KOPT-K1 (cell line): ENCODE data around the gene FHAD1.

ENCODE experiments used
- H3K27ac ChIP-seq: fragments of 200-600 bp; sonication (generic); 2 replicates; pipeline ENCODE4 v1.5.1; 2016; ENCODE audit warnings: antibody characterized with exemption, mild to moderate bottlenecking, low read depth, low read length; ENCODE audit not compliant: poor library complexity, severe bottlenecking
- H3K36me3 ChIP-seq: fragments of 200-600 bp; sonication (generic); 2 replicates; pipeline ENCODE4 v1.5.1; 2017; ENCODE audit warnings: antibody characterized with exemption, mild to moderate bottlenecking, low read length, moderate library complexity; ENCODE audit not compliant: insufficient read depth
- H3K9me3 ChIP-seq: fragments of 200-600 bp; sonication (generic); 2 replicates; pipeline ENCODE4 v1.5.1; 2017; ENCODE audit warnings: antibody characterized with exemption, low read length, mild to moderate bottlenecking; ENCODE audit not compliant: insufficient read depth, poor library complexity, severe bottlenecking

The FHAD1 gene

GRCh38 chr1:15273274-15273673, 26.3 kb downstream of the FHAD1 start:
- Histone ChIP-seq H3K27ac (no peak overlapping the region), H3K36me3 (no peaks in the 10 kb centered on the region), H3K9me3 (no peaks in the 10 kb centered on the region)

GRCh38 chr1:15275921-15276683, 29.1 kb downstream of the FHAD1 start:
- no peaks in the 10 kb centered on the region for H3K36me3 ChIP-seq
- H3K9me3 ChIP-seq = no peaks in the 10 kb centered on the region
- no peak overlapping the region for H3K27ac ChIP-seq

DNA sequence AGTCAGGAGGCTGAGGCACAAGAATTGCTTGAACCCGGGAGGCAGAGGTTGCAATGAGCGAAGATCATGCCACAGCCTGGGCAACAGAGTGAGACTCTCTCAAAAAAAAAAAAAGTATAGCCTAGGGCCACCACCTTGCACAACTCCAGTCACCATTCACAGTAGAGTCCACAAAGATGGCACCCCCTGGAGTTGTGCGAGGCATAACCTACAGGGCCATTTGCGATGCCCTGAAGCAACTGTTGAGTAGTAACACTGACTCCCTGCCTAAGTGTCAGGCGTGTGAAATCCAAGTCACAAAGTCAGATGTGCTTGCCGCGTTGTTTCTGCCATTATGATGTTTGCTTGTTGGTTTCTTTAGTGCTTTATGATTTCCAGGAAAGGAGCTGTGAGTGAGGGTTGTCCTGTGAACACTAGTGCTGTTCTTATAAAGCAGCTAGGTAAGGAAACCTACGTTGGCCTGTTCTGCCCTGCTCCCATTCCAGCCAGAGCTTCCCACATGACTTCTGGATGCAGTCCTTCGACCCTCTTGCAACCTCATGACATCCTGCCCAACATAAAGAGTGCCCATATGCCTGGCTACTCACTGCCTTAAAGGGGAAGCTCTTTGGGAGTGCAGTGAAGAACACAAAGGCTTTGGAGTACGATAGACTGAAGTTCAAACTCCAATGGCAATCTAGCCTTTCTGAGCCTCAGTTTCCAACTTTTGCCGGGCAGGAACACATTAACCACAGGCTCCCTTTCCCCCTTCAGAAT, 29.8 kb downstream of the FHAD1 start:
- Histone ChIP-seq H3K36me3 (no peaks in the 10 kb centered on the region), H3K27ac (no peak overlapping the region), H3K9me3 (no peaks in the 10 kb centered on the region)

DNA sequence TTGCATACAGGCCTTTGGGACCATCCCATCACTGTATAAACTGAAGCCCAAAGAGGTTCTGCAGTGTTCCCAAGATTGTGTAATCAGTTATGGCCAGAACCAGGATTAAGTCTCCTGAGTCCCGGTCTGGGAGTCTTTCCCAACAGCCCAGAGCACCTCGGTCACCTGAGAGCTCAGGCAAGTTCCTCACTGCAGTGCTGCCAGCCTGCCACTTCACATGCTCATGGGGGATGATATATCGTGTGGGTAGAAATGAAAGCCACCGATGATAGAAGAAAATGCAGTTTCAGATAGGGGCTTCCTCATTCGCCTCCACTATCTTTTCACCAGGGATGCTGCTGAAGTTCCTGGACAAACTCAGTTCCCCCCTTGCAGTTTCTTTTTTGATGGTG, 30.4 kb downstream of the FHAD1 start:
- Histone ChIP-seq H3K9me3 (no peaks in the 10 kb centered on the region), H3K27ac (no peak overlapping the region), H3K36me3 (no peaks in the 10 kb centered on the region)

- H3K9me3 ChIP-seq = no peaks in the 10 kb centered on the region
Measured at GRCh38 chr1:15277933-15278332, 30.9 kb downstream of the FHAD1 start.

DNA sequence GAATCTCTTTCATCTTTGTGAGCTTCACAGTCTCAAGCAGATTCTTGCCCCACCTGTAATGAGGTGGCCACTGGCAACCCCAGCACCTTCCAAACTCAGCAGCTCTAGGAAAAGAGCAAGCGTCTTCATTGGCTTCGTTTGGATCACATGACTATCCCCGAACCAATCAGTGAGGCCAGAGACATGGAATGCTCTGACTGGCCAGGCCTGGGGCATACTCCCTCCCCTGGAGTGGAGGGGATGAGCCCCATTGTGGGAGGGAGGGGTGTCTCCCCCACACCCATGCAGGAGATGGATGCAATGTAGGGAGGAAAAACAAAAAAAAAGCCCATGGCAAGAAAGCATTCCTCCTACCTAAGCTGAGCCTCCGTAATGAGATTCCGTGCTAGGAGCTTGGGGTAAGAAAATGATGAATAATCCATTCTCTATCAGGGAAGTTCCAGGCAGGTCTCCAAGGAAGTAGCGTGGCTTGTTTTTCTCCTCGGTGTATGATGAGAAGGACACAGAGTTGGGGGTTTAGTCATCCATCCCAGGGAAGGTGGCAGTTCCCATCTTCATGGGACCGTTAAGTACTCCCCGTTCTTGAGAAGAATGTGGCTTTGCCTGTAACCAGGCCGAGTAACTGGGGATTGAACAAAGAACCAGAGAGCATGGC, 32.7 kb downstream of the FHAD1 start:
- H3K27ac ChIP-seq = no peak overlapping the region
- no peaks in the 10 kb centered on the region for H3K36me3 ChIP-seq

More at GRCh38 chr1:15277933-15278332, 30.9 kb downstream of the FHAD1 start:
- Histone ChIP-seq H3K27ac (no peak overlapping the region), H3K36me3 (no peaks in the 10 kb centered on the region)

DNA sequence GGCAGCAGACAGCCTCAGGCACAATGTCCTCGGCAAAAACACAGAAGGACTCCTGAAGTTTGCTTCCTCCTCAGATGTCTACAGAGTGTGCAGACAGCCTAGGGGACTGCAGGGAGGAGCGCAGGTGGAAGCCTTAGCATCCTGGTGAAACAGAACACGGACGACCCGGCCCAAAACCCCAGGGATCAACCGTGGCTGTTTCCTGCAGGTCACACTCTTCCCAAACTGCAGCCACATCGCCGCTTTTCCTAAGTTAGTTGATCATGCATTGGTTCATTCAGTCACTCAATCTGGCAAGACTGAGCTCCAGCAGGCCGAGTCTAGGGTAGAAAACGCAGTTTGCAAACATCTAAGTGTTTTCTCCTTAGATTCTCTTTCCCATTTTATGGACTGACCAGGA, 33.4 kb downstream of the FHAD1 start:
- no peak overlapping the region for H3K27ac ChIP-seq
- H3K9me3 ChIP-seq = no peaks in the 10 kb centered on the region
- no peaks in the 10 kb centered on the region for H3K36me3 ChIP-seq

More for the DNA sequence above, 32.7 kb downstream of the FHAD1 start:
- no peaks in the 10 kb centered on the region for H3K9me3 ChIP-seq

GRCh38 chr1:15282038-15282437, 35.0 kb downstream of the FHAD1 start:
- no peak overlapping the region for H3K27ac ChIP-seq
- H3K36me3 ChIP-seq = no peaks in the 10 kb centered on the region
- H3K9me3 ChIP-seq = no peaks in the 10 kb centered on the region

DNA sequence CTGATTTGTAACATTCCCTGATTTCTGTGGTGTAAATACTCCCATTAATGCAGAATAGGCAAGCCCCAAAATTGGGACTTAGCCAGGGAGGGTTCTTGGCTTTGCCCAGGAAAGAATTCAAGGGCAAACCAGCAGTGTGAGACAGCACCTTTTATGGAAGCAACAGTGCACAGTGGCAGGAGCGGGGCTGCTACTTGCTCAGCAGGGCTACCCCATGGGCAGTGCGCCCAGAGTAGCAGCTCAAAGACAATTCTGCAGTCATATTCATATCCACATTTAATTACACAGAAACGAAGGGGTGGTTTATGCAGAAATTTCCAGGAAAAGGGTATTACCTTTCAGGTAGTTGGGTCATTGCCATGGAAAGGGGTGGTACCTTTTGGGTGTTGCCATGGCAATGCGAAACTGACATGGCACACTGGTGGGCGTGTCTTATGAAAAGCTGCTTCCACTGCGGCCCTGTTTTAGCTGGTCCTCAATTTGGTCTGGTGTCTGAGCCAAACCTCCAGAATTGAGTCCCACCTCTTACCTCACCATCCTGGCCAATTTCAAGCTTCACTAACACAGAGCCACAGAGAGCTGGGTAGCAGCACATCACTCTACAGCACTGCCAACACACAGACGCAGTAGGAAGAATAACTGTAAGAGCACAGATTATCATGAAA, 35.9 kb downstream of the FHAD1 start:
- no peaks in the 10 kb centered on the region for H3K36me3 ChIP-seq
- H3K27ac ChIP-seq = no peak overlapping the region
- no peaks in the 10 kb centered on the region for H3K9me3 ChIP-seq

DNA sequence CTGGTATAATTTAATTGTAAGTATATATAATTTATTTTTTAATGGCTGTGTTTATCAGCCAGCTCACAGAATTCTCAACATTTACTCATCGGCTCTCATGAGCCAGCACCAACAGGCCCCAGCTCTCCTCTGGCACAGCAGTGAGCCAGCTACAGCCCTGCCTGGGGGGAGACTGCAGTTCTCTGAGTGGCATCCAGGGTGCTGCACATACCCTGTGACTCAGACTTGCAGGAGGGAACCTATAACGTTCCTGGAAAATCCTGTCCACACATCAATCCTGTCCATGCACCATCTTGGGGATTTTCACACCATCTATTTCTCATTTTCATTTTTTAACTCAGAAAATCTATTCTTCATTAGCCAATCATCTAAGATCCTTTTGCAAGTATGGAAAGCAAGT, 36.5 kb downstream of the FHAD1 start:
- Histone ChIP-seq H3K9me3 (no peaks in the 10 kb centered on the region), H3K27ac (no peak overlapping the region), H3K36me3 (no peaks in the 10 kb centered on the region)

DNA sequence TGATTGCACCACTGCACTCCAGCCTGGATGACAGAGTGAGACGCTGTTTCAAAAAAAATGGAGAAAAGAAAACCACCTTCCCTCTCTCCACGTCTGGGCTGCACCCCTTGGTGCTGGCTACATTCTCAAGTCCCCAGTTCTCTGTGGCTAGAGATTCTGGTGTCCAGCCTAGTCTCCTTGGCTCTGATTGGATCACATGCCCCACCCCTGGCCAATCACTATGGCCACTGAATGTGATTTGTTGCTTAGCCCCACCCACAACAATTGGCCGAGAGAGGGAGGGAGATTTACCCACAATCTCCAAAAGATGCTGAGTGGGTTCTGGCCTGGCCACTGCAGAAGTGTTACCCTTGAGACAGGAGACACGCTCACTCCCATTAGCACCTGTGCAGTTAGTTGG, 39.4 kb downstream of the FHAD1 start:
- no peaks in the 10 kb centered on the region for H3K36me3 ChIP-seq
- no peaks in the 10 kb centered on the region for H3K9me3 ChIP-seq
- no peak overlapping the region for H3K27ac ChIP-seq

GRCh38 chr1:15287035-15287979, 40.3 kb downstream of the FHAD1 start:
- H3K9me3 ChIP-seq = no peaks in the 10 kb centered on the region
- H3K36me3 ChIP-seq = no peaks in the 10 kb centered on the region
- no peak overlapping the region for H3K27ac ChIP-seq

DNA sequence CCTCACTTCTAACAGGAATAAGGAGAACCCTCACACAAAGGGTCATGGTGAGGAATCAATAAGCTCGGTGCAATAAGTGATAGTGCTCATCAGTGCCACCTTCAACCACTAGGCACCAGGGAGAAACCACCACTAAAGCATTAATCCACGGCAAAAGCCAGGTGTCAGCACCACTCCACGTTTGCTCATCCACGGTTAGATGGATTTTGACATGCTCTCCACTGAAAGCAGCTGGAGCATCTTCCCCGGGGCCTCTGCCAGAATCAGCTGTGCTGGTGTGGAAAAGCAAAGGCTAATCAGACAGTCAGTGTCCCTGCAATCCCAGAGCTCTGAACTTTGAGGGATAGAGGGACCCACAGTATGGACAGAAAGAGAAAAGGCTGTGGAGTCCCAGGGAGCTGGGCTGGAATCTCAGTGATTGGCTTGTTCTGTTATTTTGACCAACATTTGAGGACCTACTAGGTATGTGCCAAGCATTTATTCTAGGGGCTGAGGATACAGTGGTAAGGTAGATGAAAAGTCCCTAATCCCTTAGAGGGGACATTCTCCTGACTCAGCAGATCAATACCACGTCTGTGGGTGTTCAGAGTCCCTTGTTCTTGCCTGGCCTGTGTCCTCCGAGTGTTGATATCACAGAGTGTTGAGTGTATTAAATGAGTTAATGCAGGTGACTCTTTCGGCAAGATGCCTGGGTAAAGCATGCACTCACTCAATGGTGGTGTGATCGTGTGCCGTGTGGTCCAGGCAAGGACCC, 41.3 kb downstream of the FHAD1 start:
- Histone ChIP-seq H3K36me3 (no peaks in the 10 kb centered on the region), H3K9me3 (no peaks in the 10 kb centered on the region), H3K27ac (no peak overlapping the region)

GRCh38 chr1:15289251-15289651, 42.2 kb downstream of the FHAD1 start:
- Histone ChIP-seq H3K27ac (no peak overlapping the region), H3K36me3 (no peaks in the 10 kb centered on the region)

More at GRCh38 chr1:15289251-15289651, 42.2 kb downstream of the FHAD1 start:
- no peaks in the 10 kb centered on the region for H3K9me3 ChIP-seq
